ENCODE measurements around the gene DCTN3. TPM values are rescaled to one million over a fixed set of nuclear protein-coding genes. Genes with fewer than 3 reads are reported as not detected.

The DCTN3 gene
- polyA plus RNA-seq, 3 donors: 120 to 174 (median 143) TPM

DNA sequence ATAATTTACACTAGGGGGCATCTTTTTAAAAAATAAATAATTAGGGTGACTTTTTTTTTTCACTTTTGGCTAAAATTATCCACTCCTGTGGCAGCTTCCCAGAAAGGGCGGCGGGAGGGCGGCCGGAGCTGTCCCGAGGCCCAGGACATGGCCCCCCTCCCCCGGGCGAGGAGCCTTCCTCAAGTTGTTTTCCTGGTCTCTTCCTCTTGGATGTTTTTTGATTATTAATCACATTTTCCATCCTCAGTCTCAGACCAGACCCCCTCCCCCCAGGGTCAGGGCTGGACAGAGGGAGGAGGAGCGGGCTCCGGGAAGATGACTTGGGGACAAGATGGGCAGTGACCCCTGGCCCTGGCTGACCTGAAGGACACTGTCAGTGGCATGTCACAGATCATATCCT, 26.1 kb downstream of the DCTN3 start:
- H3K9me3 ChIP-seq (replicated peaks in 1 of 2; ENCODE audit: control insufficient read depth in 1 of 2, insufficient read depth in 1 of 2, low read length in 2 of 2): peaks cover 0 to 18% of the 10 kb centered on the region in 2 donors
- H3K27me3 ChIP-seq (ENCODE audit: control insufficient read depth in 2 of 2, insufficient read depth in 2 of 2, low read length in 2 of 2): peaks cover 29 to 45% of the 10 kb centered on the region in 2 donors

DNA sequence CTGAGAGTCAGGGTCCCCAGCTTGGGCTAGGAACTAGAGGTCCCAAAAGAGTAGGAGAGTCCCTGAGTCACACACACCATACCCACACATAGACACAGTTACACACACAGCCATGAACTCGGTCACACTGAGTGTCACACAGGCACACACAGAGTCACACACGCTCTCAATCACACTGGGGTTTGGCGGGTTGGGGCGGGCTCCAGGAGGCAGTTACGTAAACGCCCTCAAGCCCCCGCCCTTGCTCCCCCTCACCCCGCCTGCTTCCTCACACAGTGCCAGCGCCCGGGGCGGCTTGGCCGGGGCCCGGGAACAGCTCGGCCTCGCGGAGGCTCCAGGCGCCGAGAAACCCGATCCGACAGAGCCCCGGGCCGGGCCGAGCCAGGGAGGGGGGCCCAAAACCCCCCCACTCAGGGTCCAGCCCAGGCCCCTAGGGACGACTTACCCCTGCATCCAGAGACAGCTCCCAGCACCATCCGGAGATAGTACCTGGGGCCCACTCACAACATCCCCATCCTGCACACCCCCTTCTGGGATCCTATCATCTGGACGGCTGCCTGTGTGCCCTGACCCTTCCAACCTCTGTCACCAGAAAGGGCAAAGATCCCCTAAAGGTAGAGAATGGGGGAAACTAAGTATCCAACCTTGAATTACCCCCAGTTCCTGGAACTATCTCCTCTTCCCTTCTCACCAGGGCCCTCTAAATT, 27.2 kb downstream of the DCTN3 start:
- Histone ChIP-seq H3K9ac (ENCODE audit: insufficient read depth, low read length, poor library complexity, severe bottlenecking) (peak overlapping the region; percentile 6), H3K79me2 (ENCODE audit: insufficient read depth, low read length) (no peaks in the 10 kb centered on the region), H3K9me3 (replicated peaks in 1 of 2; ENCODE audit: control insufficient read depth in 1 of 2, insufficient read depth in 1 of 2, low read length in 2 of 2) (peaks cover 0 to 27% of the 10 kb centered on the region in 2 donors), H3K36me3 (replicated peaks in 1 of 2; ENCODE audit: control insufficient read depth in 1 of 2, insufficient read depth in 2 of 2, low read length in 2 of 2) (no peaks in the 10 kb centered on the region), H3K4me1 (ENCODE audit: control insufficient read depth in 1 of 2, insufficient read depth in 2 of 2, low read length in 2 of 2) (peaks cover 33 to 38% of the 10 kb centered on the region in 2 donors), H4K20me1 (ENCODE audit: insufficient read depth, low read length) (no peaks in the 10 kb centered on the region), H3K4me3 (replicated peaks in 1 of 3; ENCODE audit: low read depth in 2 of 3, low read length in 3 of 3) (no peak overlapping the region), H3K27ac (ENCODE audit: low read depth in 1 of 2, low read length in 2 of 2) (no peak overlapping the region), H3K4me2 (replicated peaks; ENCODE audit: extremely low read depth, low read length, poor library complexity, severe bottlenecking) (no peak overlapping the region), H2AFZ (ENCODE audit: insufficient read depth, low read depth, low read length, poor library complexity, severe bottlenecking) (no peak overlapping the region), H3K27me3 (ENCODE audit: control insufficient read depth in 2 of 2, insufficient read depth in 2 of 2, low read length in 2 of 2) (peaks cover 40 to 56% of the 10 kb centered on the region in 2 donors)
- Mint-ChIP-seq H3K27ac (peak overlapping the region in 1 of 7 donors; percentile 4), H3K4me3 (peak overlapping the region in 1 of 2 donors; percentile 91), H3K9me3 (peaks cover 0 to 28% (median 16%) of the 10 kb centered on the region in 7 donors), H3K4me1 (peaks cover 38% of the 10 kb centered on the region), H3K36me3 (peaks cover 0 to 11% of the 10 kb centered on the region in 2 donors), H3K27me3 (ENCODE audit: low read depth in 3 of 3) (peaks cover 58 to 77% (median 60%) of the 10 kb centered on the region in 3 donors)
- WGBS (ENCODE audit: insufficient coverage): 1% methylated on average over 23 of the region's 26 CpGs
- intact Hi-C loops (cut with micrococcal nuclease): loop anchor here in 1 of 2 donors (10.0 kb wide), 1 partner anchor 148 kb away; no protein-coding TSS in a partner anchor
- DNase-seq: peak; percentile 7 to 80 (median 22)
- TF ChIP-seq, protein P1, sequence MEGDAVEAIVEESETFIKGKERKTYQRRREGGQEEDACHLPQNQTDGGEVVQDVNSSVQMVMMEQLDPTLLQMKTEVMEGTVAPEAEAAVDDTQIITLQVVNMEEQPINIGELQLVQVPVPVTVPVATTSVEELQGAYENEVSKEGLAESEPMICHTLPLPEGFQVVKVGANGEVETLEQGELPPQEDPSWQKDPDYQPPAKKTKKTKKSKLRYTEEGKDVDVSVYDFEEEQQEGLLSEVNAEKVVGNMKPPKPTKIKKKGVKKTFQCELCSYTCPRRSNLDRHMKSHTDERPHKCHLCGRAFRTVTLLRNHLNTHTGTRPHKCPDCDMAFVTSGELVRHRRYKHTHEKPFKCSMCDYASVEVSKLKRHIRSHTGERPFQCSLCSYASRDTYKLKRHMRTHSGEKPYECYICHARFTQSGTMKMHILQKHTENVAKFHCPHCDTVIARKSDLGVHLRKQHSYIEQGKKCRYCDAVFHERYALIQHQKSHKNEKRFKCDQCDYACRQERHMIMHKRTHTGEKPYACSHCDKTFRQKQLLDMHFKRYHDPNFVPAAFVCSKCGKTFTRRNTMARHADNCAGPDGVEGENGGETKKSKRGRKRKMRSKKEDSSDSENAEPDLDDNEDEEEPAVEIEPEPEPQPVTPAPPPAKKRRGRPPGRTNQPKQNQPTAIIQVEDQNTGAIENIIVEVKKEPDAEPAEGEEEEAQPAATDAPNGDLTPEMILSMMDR (IDR thresholded peaks at IDR 0.05): no peak

More for the DNA sequence above, 26.1 kb downstream of the DCTN3 start:
- no peak for DNase-seq
- TF ChIP-seq, protein P1 (IDR thresholded peaks at IDR 0.05): no peak
- H3K36me3 Mint-ChIP-seq: peaks cover 0 to 7% of the 10 kb centered on the region in 2 donors
- no peak overlapping the region for H3K27ac Mint-ChIP-seq
- H3K27me3 Mint-ChIP-seq (ENCODE audit: low read depth in 3 of 3): peaks cover 49 to 67% (median 49%) of the 10 kb centered on the region in 3 donors
- no peaks in the 10 kb centered on the region for H3K79me2 ChIP-seq (ENCODE audit: insufficient read depth, low read length)
- H3K4me3 Mint-ChIP-seq: no peak overlapping the region
- H3K27ac ChIP-seq (ENCODE audit: low read depth in 1 of 2, low read length in 2 of 2): no peak overlapping the region
- H3K4me3 ChIP-seq (replicated peaks in 1 of 3; ENCODE audit: low read depth in 2 of 3, low read length in 3 of 3): no peak overlapping the region
- intact Hi-C loops (cut with micrococcal nuclease): loop anchor here in 1 of 2 donors (10.0 kb wide), 1 partner anchor 149 kb away; no protein-coding TSS in a partner anchor
- no peaks in the 10 kb centered on the region for H4K20me1 ChIP-seq (ENCODE audit: insufficient read depth, low read length)
- no peaks in the 10 kb centered on the region for H3K36me3 ChIP-seq (replicated peaks in 1 of 2; ENCODE audit: control insufficient read depth in 1 of 2, insufficient read depth in 2 of 2, low read length in 2 of 2)
- H2AFZ ChIP-seq (ENCODE audit: insufficient read depth, low read depth, low read length, poor library complexity, severe bottlenecking): no peak overlapping the region
- peaks cover 33 to 38% of the 10 kb centered on the region in 2 donors for H3K4me1 ChIP-seq (ENCODE audit: control insufficient read depth in 1 of 2, insufficient read depth in 2 of 2, low read length in 2 of 2)
- no peak overlapping the region for H3K4me2 ChIP-seq (replicated peaks; ENCODE audit: extremely low read depth, low read length, poor library complexity, severe bottlenecking)
- WGBS (ENCODE audit: insufficient coverage): no CpG with 5 or more reads among the region's 9 CpGs
- H3K4me1 Mint-ChIP-seq: peaks cover 35% of the 10 kb centered on the region
- H3K9me3 Mint-ChIP-seq: peaks cover 0 to 19% (median 12%) of the 10 kb centered on the region in 7 donors
- H3K9ac ChIP-seq (ENCODE audit: insufficient read depth, low read length, poor library complexity, severe bottlenecking): no peak overlapping the region

Data from CD14-positive monocyte (primary cell).